ENCODE data around the gene PARP8.

PARP8 gene

DNA sequence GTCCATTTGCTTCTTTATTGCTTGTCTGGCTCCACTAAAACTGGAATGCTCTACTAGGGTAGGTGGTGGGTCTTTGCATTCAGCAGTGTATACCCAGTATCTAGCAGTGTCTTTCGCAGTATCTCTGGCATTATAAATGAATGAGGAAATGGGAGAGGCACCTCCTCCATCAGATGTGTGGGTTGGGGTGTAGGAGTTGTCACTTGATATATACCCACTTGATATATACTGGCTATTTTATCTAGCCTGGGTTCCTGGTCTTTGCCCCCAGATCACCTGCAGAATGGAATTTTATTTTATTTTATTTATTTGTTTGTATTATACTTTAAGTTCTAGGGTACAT lies 208.5 kb downstream of the PARP8 start:
- no peak for TF ChIP-seq POLR2A (IDR thresholded peaks at IDR 0.05; ENCODE audit: low read depth, low read length)
- no peak for DNase-seq (ENCODE audit: insufficient read length, low spot score)
- no peak for FAIRE-seq

DNA sequence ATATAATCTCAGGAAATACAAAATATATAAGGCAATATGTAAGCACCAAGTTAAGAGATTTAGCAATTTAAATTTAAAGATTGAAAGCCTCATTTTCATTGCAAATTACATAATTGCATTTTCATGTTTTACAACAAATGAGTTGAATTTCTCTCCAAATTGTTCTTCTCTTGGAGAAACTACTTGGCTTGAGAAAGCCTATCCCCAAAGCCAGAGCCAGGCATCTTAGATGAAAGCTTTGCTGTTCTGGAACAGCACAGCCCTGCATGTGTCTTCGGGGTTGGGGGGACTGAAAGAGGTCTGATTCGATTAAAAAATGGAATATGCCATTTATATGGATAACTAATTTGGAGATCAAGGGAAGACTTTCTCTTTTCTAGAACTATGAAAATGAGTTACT lies 212.0 kb downstream of the PARP8 start:
- no peak for TF ChIP-seq POLR2A (IDR thresholded peaks at IDR 0.05; ENCODE audit: low read depth, low read length)
- DNase-seq (ENCODE audit: insufficient read length, low spot score): no peak
- no peak for FAIRE-seq

DNA sequence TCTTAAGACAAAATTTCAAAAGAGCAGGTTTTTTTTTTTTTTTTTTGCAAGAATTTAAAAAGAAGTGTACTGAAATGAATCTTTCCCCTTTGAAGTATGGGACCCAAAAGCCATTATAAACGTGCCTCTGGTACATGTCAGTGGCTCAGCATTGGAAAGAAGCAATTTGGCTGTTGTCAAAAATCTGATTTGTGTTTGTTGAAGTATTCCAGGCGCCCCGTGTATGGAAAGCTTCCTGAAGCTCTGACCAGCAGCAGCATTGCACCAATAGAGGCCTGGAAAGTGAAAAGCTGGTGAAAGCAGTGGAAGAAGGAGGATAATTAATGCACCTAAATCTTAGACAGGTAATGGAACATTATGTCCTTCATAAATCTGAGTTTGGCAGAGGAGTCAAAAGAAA lies 215.0 kb downstream of the PARP8 start:
- DNase-seq (ENCODE audit: insufficient read length, low spot score): no peak
- FAIRE-seq: no peak
- TF ChIP-seq POLR2A (IDR thresholded peaks at IDR 0.05; ENCODE audit: low read depth, low read length): no peak

DNA sequence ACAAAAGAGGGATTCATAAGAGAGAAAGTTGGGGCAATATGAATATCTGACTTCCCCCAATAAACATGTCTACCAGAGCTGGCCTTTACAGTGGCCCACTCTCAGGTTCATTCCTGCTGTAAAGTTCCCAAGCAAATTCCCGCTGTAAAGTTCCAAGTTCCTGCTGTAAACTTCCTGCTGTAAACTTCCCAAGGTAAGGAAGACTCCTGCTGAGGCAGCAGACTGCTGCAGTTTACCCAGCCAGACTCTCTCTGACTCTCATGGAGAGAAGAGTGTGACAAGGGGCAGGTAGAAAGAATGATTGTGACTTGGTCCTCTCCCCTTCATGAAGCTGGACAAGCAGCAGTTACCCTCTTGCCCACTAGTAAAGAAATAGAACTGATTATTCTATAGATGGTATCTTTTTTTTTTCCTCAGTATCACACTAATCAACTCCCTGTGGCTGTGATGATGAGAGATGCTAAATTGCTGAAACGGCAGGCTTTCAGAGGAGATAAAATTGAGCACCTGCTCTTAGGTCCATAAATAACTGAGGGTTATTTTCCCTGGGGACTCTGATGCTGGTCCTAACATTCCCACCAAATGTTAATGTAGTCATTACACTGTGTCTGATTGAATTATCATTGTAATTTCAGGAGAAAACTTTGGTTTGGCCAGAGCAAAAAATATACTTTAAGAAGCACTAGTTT lies 220.4 kb downstream of the PARP8 start:
- FAIRE-seq (no peak), DNase-seq (ENCODE audit: insufficient read length, low spot score) (no peak)
- no peak for TF ChIP-seq POLR2A (IDR thresholded peaks at IDR 0.05; ENCODE audit: low read depth, low read length)

DNA sequence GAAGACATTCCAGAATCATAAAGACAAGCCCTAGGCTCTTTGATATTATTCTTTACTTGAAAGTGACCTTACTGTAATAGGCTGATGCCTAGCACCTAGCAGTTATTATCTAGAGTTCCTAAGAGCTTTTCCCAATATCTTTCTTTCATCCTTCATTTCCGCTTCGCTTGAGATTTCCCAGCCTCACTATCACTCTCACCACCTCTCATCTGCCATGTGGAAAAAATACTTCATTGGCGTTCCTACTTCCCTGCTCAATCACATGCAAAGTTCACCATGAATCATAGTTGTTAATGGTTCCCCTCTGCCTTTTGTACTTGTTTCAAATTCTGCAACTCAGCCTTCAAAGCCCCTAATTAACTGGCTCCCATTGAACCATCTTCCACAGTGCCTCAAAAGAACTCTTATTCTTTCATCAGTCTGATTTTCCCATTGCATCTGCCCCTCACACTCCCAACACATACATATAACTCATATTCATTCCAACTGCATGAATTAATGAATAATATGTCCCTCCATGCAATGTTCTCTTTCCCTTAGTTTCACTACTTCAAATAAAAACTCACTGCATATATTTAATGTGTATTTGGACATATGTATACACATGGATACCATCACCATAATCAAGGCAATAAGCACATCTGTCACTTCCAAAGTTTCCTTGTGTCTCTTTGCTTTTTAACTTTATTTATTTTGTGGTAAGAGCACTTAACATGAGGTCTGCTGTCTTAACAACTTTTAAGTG lies 221.6 kb downstream of the PARP8 start:
- no peak for DNase-seq (ENCODE audit: insufficient read length, low spot score)
- no peak for FAIRE-seq
- no peak for TF ChIP-seq POLR2A (IDR thresholded peaks at IDR 0.05; ENCODE audit: low read depth, low read length)

DNA sequence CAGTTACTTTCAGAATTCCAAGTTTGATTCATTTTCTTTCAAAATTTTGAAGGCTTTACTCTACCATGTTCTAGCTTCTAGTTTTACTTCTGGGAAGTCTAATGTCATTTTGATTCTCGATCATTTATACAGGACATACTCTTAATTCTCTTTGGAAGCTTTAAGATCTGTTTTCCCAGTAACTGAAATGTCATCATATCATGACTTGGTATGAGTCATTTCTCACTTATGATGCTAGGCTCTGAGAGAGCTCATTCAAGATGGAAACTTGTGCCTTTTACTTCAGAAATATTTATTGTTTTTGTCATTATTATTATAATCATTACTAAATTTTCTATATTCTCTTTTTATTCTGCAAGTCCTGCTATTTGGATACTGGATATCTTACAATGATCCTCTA lies 222.3 kb downstream of the PARP8 start:
- TF ChIP-seq POLR2A (IDR thresholded peaks at IDR 0.05; ENCODE audit: low read depth, low read length): no peak
- DNase-seq (ENCODE audit: insufficient read length, low spot score) (no peak), FAIRE-seq (no peak)

DNA sequence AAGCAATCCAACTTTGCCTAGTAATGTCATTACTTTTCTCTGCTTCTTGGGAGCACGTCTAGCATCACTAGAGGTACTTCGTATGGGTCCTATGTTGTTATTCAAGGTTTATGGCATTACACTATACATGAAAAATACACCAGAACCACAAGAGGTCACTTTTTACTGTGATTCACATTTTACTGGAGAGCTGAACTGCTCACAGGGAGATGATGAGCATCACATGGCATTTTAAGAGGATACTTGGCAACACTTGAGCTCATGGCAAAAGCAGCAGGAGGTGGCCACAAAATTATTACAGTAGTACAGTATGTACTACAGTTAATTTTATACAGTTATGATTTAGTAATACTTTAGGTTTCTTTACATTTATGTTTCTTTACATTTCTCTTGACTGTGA lies 223.4 kb downstream of the PARP8 start:
- TF ChIP-seq POLR2A (IDR thresholded peaks at IDR 0.05; ENCODE audit: low read depth, low read length): no peak
- DNase-seq (ENCODE audit: insufficient read length, low spot score): no peak
- FAIRE-seq: peak; percentile 62
